Ascending aorta (tissue), 2 donors: Measurements from ENCODE around the gene PLCB2. TPM values are rescaled to one million over a fixed set of nuclear protein-coding genes. Genes with fewer than 3 reads are reported as not detected.
A peak's percentile ranks its signal among the peaks of the same experiment; 100 is the strongest.

Experiments
- DNase-seq, 2 donors: peaks; one replicate each; pipeline ENCODE4 v3.0.0-alpha.2; 2019; ENCODE audit warnings: low spot score in 2 of 2
- H3K27ac ChIP-seq, 2 donors: fragments of 200-600 bp; sonication (generic); one replicate each; pipeline ENCODE4 v1.5.1; 2016 to 2017; ENCODE audit warnings: mild to moderate bottlenecking in 1 of 2
- H3K27me3 ChIP-seq: fragments of 200-600 bp; sonication (generic); one replicate; pipeline ENCODE4 v1.5.1; 2017
- H3K36me3 ChIP-seq, 2 donors: fragments of 200-600 bp; sonication (generic); one replicate each; pipeline ENCODE4 v1.5.1; 2016
- H3K4me1 ChIP-seq, 2 donors: fragments of 200-600 bp; sonication (generic); one replicate each; pipeline ENCODE4 v1.5.1; 2016 to 2017; ENCODE audit warnings: mild to moderate bottlenecking in 1 of 2
- H3K4me3 ChIP-seq, 2 donors: fragments of 200-600 bp; sonication (generic); one replicate each; pipeline ENCODE4 v1.5.1; 2016 to 2017; ENCODE audit warnings: mild to moderate bottlenecking in 1 of 2
- H3K9me3 ChIP-seq, 2 donors: fragments of 200-600 bp; sonication (generic); one replicate each; pipeline ENCODE4 v1.5.1; 2016
- intact Hi-C: fragments of 100-400 bp; cut with DNase I; formaldehyde crosslinking; loops from one replicate; pipeline ENCODE4 v1.15.1; 2023
- total RNA-seq: library from RNA; depleted of rRNA; stranded (reverse); fragments of >200 nt; gene quantifications from one replicate; pipeline ENCODE4 v1.1.0, GENCODE V29; 2016
- TF ChIP-seq, protein P1 (sequence below), 3 experiments: fragments of 200-600 bp in 2 of 3; fragments of 450-650 bp in 1 of 3; sonication (generic) in 2 of 3; IDR thresholded peaks; one replicate each; pipeline ENCODE4 v1.5.1; 2016 to 2019; ENCODE audit warnings: antibody characterized with exemption in 3 of 3, mild to moderate bottlenecking in 1 of 3, moderate library complexity in 1 of 3

PLCB2 gene
- total RNA-seq, 1 donor from 2014 or later, result 6.9 TPM

GRCh38 chr15:40274350-40275274 lies 33.1 kb downstream of the PLCB2 start:
- intact Hi-C loops, result loop anchor here (1.0 kb wide), 2 partner anchors 57 to 229 kb away; no protein-coding TSS in a partner anchor
- peak; percentile 31 to 89 for DNase-seq
- peaks cover 2% of the 10 kb centered on the region for H3K27me3 ChIP-seq

DNA sequence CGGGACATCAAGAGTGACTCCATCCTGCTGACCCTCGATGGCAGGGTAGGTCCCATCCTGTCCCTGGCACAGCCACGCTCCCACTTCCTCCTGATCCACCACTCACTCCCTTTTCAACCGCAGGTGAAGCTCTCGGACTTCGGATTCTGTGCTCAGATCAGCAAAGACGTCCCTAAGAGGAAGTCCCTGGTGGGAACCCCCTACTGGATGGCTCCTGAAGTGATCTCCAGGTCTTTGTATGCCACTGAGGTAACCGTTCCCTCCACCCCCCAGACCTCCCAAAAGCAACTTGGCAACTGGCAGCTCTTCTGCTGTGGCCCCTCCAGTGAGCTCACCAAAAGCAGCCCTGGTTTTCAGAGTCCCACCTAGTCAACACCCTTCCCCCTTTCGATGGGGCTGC lies 34.3 kb downstream of the PLCB2 start:
- no peak for DNase-seq
- Histone ChIP-seq H3K4me3 (no peak overlapping the region), H3K27ac (no peak overlapping the region), H3K9me3 (no peaks in the 10 kb centered on the region), H3K27me3 (no peaks in the 10 kb centered on the region), H3K36me3 (no peaks in the 10 kb centered on the region), H3K4me1 (no peaks in the 10 kb centered on the region)
- TF ChIP-seq, protein P1, sequence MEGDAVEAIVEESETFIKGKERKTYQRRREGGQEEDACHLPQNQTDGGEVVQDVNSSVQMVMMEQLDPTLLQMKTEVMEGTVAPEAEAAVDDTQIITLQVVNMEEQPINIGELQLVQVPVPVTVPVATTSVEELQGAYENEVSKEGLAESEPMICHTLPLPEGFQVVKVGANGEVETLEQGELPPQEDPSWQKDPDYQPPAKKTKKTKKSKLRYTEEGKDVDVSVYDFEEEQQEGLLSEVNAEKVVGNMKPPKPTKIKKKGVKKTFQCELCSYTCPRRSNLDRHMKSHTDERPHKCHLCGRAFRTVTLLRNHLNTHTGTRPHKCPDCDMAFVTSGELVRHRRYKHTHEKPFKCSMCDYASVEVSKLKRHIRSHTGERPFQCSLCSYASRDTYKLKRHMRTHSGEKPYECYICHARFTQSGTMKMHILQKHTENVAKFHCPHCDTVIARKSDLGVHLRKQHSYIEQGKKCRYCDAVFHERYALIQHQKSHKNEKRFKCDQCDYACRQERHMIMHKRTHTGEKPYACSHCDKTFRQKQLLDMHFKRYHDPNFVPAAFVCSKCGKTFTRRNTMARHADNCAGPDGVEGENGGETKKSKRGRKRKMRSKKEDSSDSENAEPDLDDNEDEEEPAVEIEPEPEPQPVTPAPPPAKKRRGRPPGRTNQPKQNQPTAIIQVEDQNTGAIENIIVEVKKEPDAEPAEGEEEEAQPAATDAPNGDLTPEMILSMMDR (IDR thresholded peaks at IDR 0.05), result no peak
- intact Hi-C loops, result no loop called here

More at GRCh38 chr15:40274350-40275274, 33.1 kb downstream of the PLCB2 start:
- TF ChIP-seq, protein P1 (IDR thresholded peaks at IDR 0.05), result peak; percentile 100
- Histone ChIP-seq H3K27ac (no peak overlapping the region), H3K4me1 (peaks cover 2% of the 10 kb centered on the region in 2 donors), H3K9me3 (no peaks in the 10 kb centered on the region), H3K36me3 (no peaks in the 10 kb centered on the region), H3K4me3 (no peak overlapping the region)

DNA sequence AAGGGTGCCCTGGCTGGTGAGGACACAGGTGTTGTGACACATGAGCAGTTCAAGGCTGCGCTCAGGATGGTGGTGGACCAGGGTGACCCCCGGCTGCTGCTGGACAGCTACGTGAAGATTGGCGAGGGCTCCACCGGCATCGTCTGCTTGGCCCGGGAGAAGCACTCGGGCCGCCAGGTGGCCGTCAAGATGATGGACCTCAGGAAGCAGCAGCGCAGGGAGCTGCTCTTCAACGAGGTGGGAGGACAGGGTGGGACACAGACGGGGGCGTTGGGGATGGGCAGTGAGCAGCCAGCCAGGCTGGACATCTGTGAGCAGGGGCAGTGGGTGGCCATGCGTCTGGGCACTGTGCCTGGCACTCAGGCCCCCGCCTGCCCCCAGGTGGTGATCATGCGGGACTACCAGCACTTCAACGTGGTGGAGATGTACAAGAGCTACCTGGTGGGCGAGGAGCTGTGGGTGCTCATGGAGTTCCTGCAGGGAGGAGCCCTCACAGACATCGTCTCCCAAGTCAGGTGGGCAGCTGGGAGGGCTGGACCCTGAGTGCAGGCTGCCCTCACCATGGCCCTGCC lies 35.2 kb downstream of the PLCB2 start:
- no peaks in the 10 kb centered on the region for H3K36me3 ChIP-seq
- no peaks in the 10 kb centered on the region for H3K9me3 ChIP-seq
- no peak overlapping the region for H3K27ac ChIP-seq
- no peak for DNase-seq
- H3K27me3 ChIP-seq, result no peaks in the 10 kb centered on the region
- TF ChIP-seq, protein P1 (IDR thresholded peaks at IDR 0.05), result peak in 1 of 3 experiments; percentile 22
- intact Hi-C loops, result no loop called here
- H3K4me3 ChIP-seq, result no peak overlapping the region
- H3K4me1 ChIP-seq, result no peaks in the 10 kb centered on the region

DNA sequence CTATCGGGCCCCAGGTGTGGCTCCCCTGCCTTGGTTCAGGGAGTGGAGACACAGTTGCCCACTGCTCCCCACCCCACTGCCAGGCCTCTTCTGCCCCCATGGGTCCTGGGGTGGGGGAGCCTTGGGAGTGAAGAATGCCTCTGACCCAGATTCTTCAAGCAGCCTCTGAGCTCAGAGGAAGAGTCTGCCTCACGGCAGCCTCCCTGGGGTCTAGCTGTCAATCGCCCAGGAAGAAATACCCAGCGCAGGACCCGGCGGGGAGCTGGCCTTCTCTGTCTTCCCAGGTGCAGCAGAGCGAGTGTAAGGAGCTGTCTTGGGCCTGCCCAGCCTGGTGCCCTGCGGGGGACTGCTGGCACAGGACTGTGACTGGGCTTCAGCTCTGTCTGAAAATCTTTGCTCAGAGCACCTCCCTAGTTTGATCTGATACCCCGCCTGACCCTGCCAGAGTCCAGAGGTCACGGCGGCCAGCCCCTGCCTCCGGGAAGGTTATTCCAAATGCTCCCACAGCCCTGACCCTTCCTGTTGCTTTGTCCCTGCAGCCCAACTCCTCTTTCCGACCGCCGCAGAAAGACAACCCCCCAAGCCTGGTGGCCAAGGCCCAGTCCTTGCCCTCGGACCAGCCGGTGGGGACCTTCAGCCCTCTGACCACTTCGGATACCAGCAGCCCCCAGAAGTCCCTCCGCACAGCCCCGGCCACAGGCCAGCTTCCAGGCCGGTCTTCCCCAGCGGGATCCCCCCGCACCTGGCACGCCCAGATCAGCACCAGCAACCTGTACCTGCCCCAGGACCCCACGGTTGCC lies 35.9 kb downstream of the PLCB2 start:
- no peak overlapping the region for H3K4me3 ChIP-seq
- no peak overlapping the region for H3K27ac ChIP-seq
- DNase-seq, result no peak
- no peaks in the 10 kb centered on the region for H3K36me3 ChIP-seq
- H3K4me1 ChIP-seq, result no peaks in the 10 kb centered on the region
- intact Hi-C loops, result no loop called here
- H3K9me3 ChIP-seq, result no peaks in the 10 kb centered on the region
- H3K27me3 ChIP-seq, result no peaks in the 10 kb centered on the region
- TF ChIP-seq, protein P1 (IDR thresholded peaks at IDR 0.05), result no peak

GRCh38 chr15:40270246-40270995 lies 37.3 kb downstream of the PLCB2 start:
- Histone ChIP-seq H3K9me3 (no peaks in the 10 kb centered on the region), H3K27me3 (no peaks in the 10 kb centered on the region), H3K36me3 (no peaks in the 10 kb centered on the region), H3K4me3 (no peak overlapping the region), H3K4me1 (no peaks in the 10 kb centered on the region), H3K27ac (no peak overlapping the region)
- intact Hi-C loops, result no loop called here
- no peak for DNase-seq
- TF ChIP-seq, protein P1 (IDR thresholded peaks at IDR 0.05), result no peak
